ENCODE measurements around the gene PDSS2.

DNA sequence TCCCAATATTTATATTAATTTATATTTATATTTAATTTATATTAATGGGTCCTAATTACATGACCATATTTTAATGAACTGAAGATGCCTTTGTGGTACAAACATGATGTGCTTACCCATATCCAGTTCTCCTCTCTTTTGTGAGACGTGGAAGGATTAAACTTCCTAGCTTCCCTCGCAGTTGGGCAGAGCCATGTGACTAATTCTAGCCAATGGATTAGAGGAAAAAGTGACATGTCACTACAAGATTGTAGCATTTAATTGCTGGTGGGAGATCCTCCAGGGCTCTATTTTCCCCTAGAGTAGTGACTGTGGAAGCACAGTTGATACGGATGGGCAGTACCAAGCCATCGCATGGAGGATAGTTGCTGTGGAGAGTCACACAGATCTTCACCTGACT lies 25.8 kb upstream of the PDSS2 start:
- no peak for TF ChIP-seq POLR2A (IDR thresholded peaks at IDR 0.05)
- TF ChIP-seq CTCF (IDR thresholded peaks at IDR 0.05): no peak
- TF ChIP-seq POLR2AphosphoS5 (IDR thresholded peaks at IDR 0.05): no peak

All from suprapubic skin (tissue), 4 donors.